Lower leg skin (tissue), 3 donors: ENCODE measurements around the gene CLEC6A.

Experiments
- CTCF ChIP-seq, 3 donors: fragments of 450-650 bp; IDR thresholded peaks; one replicate each; pipeline ENCODE4 v1.5.1; 2016; ENCODE audit warnings: antibody characterized with exemption in 3 of 3, mild to moderate bottlenecking in 3 of 3, moderate library complexity in 2 of 3
- POLR2A ChIP-seq, 2 donors: fragments of 450-650 bp; IDR thresholded peaks; one replicate each; pipeline ENCODE4 v1.6.1; 2016 to 2017; ENCODE audit warnings: antibody characterized with exemption in 2 of 2, mild to moderate bottlenecking in 1 of 2, moderate library complexity in 1 of 2

- no peak for TF ChIP-seq CTCF (IDR thresholded peaks at IDR 0.05)
- TF ChIP-seq POLR2A (IDR thresholded peaks at IDR 0.05), result no peak
Measured at GRCh38 chr12:8445731-8446130, 10.0 kb upstream of the CLEC6A start.
